Urinary bladder (tissue), 4 donors: ENCODE data around the gene GAK. TPM values are rescaled to one million over a fixed set of nuclear protein-coding genes. Genes with fewer than 3 reads are reported as not detected.

Source experiments
- DNase-seq: peaks from one replicate; pipeline ENCODE4 v3.0.0-alpha.2; 2015; ENCODE audit errors: extremely low spot score
- H3K27ac ChIP-seq: one replicate; pipeline ENCODE4 v1.5.1; 2013; ENCODE audit warnings: low read depth, mild to moderate bottlenecking, moderate library complexity
- H3K36me3 ChIP-seq: one replicate; pipeline ENCODE4 v1.6.1; 2013; ENCODE audit warnings: mild to moderate bottlenecking, moderate library complexity; ENCODE audit not compliant: insufficient read depth
- H3K4me1 ChIP-seq: one replicate; pipeline ENCODE4 v1.6.1; 2013; ENCODE audit warnings: mild to moderate bottlenecking, moderate library complexity; ENCODE audit not compliant: insufficient read depth
- H3K4me3 ChIP-seq: one replicate; pipeline ENCODE4 v1.5.1; 2013; ENCODE audit warnings: low read depth, low read length
- WGBS: extraction: QIAGEN DNeasy Blood & Tissue Kit; methylation state at CpG from one replicate; pipeline ENCODE4 v1.1.7; 2013; 5-methylcytosine and 5-hydroxymethylcytosine counted together
- polyA plus RNA-seq: library from polyadenylated mRNA; stranded (reverse); fragments of 200-250 nt; gene quantifications from one replicate; pipeline ENCODE4 v1.2.3, GENCODE V29; 2013
- total RNA-seq: library from RNA; depleted of rRNA; stranded (reverse); fragments of >200 nt; gene quantifications from one replicate; pipeline ENCODE4 v1.2.3, GENCODE V29; 2014
- donor health status: healthy with polysubstance abuse.
- donor health status: healthy.

The GAK gene
- total and polyA plus RNA-seq, 2 donors, result 44.8 to 76.2 TPM

DNA sequence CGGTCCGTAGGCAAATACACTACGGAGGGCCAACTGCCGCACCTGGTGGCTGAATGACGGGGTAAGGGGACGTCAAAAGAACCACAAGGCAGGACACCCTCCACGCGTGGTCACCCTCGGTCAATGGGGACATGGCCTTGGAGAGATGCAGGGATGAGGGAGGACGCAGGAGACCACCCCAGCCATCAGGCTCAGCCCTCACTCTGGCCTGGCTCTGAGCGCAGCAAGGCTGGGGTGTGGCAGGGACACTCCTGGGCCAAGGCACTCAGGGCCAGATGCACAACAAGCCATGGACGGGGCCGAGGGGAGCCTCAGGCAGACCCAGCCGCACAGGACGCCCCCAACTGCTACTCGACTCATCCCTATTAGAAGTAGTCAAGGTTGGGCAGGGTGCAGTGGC lies 36.5 kb downstream of the GAK start:
- WGBS, result 94% methylated on average over 16 of the region's 16 CpGs
- DNase-seq, result no peak
- peaks cover 1% of the 10 kb centered on the region for H3K36me3 ChIP-seq
- H3K4me1 ChIP-seq, result no peaks in the 10 kb centered on the region
- no peak overlapping the region for H3K4me3 ChIP-seq
- H3K27ac ChIP-seq, result no peak overlapping the region

DNA sequence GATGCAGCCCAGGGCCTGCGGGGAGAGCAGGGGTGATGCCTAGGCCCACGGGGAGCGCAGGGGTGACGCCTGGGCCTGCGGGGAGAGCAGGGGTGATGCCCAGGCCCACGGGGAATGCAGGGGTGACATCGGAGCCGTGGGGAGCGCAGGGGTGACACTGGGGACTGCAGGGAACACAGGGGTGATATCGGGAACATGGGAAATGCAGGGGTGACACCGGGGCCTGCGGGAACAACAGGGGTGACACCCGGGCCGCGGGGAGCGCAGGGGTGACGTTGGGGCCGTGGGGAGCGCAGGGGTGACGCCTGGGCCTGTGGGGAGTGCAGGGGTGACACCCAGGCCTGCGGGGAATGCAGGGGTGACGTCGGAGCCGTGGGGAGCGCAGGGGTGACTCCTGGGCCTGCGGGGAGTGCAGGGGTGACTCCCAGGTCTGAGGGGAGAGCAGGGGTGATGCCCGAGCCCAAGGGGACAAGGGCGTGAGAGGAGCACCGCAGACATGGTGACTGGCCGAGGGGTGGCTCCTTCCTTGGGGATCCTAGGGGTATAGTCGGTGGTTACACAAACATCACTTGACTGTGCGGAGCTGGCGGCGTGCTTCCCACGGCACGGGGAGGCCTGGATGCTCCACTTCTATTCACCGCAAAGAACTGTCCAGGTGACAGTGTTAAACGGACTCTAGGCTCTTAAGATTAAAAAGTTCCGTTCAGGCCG lies 38.0 kb downstream of the GAK start:
- no peak for DNase-seq
- H3K4me1 ChIP-seq, result no peaks in the 10 kb centered on the region
- WGBS, result 95% methylated on average over 40 of the region's 40 CpGs
- H3K27ac ChIP-seq, result no peak overlapping the region
- no peak overlapping the region for H3K4me3 ChIP-seq
- H3K36me3 ChIP-seq, result peaks cover 1% of the 10 kb centered on the region

DNA sequence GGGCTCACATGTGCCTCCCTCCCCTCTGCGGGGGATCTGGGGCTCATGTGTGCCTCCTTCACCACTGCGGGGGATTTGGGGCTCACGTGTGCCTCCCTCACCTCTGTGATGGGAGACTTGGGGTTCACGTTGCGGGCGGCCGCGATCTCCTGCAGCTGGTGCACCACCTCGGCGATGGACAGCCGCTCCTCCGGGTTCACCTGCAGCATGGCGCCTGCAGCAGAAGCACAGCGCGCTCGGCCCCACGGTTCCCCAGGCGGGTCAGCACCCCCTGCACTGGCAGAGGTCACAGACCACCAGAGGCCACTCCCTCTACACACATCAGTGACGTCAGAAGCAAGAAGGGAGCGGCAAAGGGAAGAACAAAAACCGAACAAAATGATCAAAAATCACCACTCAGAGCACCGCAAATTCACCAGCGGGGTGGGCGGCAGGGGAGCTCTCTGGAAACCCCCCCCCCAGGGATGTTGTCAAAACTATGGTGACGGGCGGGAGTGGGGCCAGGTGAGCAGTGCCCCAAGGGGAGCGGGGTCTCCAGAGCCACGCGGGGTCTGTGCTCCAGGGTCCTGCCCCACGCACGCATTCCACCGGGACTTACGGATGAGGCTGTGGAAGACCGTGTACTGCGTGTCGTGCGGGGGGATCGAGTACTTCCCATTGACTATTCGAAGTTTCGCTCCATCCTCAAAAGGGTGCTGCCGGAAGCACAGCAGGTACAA lies 38.7 kb downstream of the GAK start:
- peaks cover 1% of the 10 kb centered on the region for H3K36me3 ChIP-seq
- no peaks in the 10 kb centered on the region for H3K4me1 ChIP-seq
- H3K27ac ChIP-seq, result no peak overlapping the region
- 95% methylated on average over 41 of the region's 41 CpGs for WGBS
- no peak overlapping the region for H3K4me3 ChIP-seq
- no peak for DNase-seq

DNA sequence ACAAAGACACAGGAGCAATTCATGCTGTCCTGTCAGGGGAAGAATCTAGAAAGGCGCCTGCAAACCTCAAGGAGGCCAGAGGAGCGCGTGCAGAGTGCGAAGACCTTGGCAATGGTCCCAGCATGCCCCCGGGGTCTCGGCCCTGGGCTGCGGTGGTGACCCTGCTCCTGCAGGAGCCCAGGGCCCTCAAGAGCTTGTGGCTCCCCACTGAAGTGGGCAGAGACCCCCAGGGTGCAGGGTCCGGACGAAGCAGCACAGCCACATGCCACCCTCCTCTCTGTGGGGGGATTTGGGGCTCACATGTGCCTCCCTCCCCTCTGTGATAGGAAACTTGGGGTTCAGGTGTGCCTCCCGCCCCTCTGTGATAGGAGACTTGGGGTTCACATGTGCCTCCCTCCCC lies 39.3 kb downstream of the GAK start:
- DNase-seq, result no peak
- Histone ChIP-seq H3K27ac (no peak overlapping the region), H3K4me1 (no peaks in the 10 kb centered on the region), H3K36me3 (peaks cover 3% of the 10 kb centered on the region), H3K4me3 (no peak overlapping the region)
- 93% methylated on average over 10 of the region's 10 CpGs for WGBS

DNA sequence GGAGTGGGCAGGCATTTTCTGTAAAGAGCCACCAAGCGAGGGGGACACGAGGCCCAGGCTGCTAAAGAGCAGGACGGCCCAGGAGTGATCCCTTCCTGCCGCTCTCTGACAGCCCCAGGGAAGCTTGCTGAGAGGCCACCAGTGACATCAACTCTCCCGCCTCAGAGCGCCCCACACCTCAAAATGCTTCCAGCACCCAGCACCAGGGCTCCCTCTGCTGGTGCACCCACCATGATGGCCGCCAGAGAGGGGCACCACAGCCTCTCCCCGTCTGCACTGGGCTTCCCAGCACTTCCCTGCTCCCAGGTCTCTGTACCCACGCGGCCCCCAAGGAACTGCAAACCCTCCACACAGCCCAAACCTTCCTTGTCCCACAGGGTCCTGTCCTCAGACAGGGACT lies 40.4 kb downstream of the GAK start:
- H3K4me3 ChIP-seq, result no peak overlapping the region
- no peaks in the 10 kb centered on the region for H3K4me1 ChIP-seq
- WGBS, result 85% methylated on average over 10 of the region's 10 CpGs
- no peak for DNase-seq
- no peak overlapping the region for H3K27ac ChIP-seq
- H3K36me3 ChIP-seq, result peaks cover 2% of the 10 kb centered on the region

DNA sequence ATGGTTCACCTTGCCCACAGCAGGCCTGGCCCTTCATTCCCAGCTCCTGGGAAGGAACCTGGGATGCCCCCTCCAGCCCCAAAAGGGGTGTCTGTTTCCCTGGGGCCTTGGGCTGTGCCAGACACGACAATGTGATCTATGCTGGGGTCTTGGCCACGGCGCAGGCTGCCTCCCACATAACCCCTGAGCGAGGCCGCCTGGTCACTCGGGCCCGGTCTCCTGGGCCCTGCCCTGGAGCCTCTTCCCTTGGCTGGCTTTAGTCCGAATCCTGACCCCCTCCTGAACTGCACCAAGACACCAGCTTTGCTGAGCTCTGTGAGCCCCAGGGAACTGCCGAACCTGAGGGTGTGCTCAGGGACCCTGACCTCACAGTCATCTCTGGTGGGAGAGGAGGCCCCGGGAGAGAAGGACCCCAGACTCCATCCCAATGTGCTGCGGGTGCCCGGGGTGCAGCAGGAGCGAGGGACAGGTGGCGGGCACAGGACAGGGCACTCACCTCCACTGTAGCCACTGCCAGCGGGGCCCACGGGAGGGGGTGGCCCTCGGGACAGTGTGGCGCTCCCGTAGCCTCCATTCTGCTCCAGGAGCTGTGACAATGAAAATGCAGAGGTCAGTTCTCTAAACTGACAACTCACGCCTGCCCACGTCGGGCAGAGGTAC lies 42.0 kb downstream of the GAK start:
- WGBS, result 94% methylated on average over 22 of the region's 22 CpGs
- peaks cover 2% of the 10 kb centered on the region for H3K36me3 ChIP-seq

DNA sequence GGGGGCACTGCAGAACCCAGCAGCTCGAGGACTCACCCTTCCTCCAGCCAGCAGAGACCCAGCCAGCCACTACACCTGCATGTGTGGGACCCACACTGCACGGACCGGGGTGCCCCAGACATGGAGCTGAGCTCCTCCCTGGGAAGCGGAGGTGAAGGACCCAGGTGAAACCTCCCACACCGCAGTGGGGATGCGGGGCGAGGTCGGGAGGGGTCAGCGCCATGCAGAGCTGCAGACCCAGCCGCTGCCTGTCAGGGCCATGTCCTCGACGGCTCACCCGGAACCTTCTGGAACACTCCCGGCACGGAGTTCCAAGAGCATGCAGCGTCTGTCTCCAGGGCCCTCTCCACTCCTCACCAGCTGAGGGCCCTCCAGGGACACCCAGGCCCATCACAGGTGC lies 42.6 kb downstream of the GAK start:
- no peaks in the 10 kb centered on the region for H3K4me1 ChIP-seq
- H3K4me3 ChIP-seq, result no peak overlapping the region
- 92% methylated on average over 16 of the region's 16 CpGs for WGBS
- no peak for DNase-seq
- no peak overlapping the region for H3K27ac ChIP-seq
- H3K36me3 ChIP-seq, result peaks cover 2% of the 10 kb centered on the region

More for the DNA sequence above, 42.0 kb downstream of the GAK start:
- Histone ChIP-seq H3K27ac (no peak overlapping the region), H3K4me3 (no peak overlapping the region), H3K4me1 (no peaks in the 10 kb centered on the region)
- DNase-seq, result no peak

DNA sequence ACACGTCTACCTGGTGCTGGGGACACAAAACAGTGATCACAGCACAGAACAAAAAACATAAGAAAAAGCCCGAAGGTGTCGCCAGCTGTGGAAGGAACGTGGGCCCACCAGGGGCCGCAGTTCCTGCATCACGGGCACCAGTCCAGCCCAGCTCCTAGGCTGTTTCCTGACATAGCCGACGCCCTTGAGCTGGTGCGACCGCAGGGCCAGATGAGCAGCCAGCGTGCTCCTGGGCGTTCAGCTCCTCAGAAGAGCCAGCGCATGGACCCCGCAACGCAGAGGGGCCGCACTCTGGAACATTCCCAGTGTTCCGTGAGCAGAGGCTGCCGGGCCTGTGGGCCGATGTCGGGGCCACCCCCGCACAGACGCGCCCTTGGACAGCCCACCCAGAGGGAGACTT lies 44.1 kb downstream of the GAK start:
- Histone ChIP-seq H3K36me3 (peaks cover 2% of the 10 kb centered on the region), H3K4me1 (no peaks in the 10 kb centered on the region), H3K4me3 (no peak overlapping the region), H3K27ac (no peak overlapping the region)
- WGBS, result 94% methylated on average over 23 of the region's 23 CpGs
- no peak for DNase-seq

DNA sequence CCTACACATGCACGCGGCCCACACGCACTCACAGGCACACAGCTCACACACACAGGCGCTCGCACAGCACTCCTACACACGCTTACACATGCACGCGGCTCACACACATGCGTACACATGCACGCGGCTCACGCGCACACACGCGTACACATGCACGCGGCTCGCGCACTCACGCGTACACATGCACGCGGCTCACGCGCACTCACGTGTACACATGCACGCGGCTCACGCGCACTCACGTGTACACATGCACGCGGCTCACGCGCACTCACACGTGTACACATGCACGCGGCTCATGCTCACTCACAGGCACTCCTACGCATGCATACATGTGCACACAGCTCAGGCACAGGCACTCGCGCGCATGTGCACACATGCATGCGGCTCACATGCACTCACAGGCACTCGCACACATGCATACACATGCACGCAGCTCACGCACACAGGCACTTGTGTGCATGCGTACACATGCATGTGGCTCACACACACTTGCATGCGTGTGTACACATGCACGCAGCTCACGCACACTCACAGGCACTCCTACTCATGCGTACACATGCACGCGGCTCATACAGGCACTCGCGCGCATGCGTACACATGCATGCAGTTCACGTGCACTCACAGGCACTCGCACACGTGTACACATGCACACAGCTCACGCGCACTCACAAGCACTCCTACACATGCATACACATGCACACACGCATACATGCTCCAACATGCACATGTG lies 44.9 kb downstream of the GAK start:
- DNase-seq, result no peak
- Histone ChIP-seq H3K4me1 (no peaks in the 10 kb centered on the region), H3K4me3 (no peak overlapping the region), H3K27ac (no peak overlapping the region), H3K36me3 (peaks cover 2% of the 10 kb centered on the region)
- 97% methylated on average over 63 of the region's 63 CpGs for WGBS

DNA sequence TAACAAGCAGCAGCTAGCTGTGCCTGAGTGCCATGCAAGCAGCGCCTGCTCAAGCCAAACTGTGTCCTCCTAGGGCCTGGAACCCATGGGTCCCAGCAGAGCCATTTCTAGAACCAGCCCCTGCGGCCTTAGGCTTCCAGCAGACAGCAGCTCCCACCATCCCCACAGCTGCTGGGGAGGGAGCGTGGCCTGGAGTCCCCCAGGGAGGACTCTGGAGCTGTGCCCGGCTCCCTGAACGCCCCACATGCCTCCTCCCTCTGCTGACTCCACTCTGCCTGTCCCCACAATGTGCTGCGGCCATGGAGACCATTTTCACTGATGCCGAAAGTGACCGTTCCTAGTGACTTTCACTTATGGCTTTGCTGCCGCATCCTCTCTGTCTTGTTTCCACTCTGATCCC lies 45.9 kb downstream of the GAK start:
- H3K27ac ChIP-seq, result no peak overlapping the region
- H3K4me1 ChIP-seq, result no peaks in the 10 kb centered on the region
- no peak for DNase-seq
- H3K36me3 ChIP-seq, result peaks cover 2% of the 10 kb centered on the region
- no peak overlapping the region for H3K4me3 ChIP-seq
- 79% methylated on average over 9 of the region's 9 CpGs for WGBS

DNA sequence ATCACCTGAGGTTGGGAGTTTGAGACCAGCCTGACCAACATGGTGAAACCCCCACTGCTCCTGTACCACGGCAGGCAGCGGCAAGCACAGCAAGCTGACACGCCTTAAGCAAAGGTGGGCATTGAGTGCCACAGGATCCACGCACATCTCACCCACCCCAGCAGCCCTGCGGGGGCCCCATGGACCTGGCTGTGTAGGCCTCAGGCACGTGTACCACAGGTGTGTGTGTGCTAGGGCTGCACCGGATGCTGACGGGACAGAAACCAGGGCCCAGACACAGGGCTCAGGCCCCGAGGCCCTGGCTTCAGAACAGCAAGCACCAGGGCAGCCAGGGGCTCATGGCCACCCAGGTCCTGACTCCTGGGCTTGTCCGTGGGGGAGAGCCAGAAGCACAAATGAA lies 46.8 kb downstream of the GAK start:
- Histone ChIP-seq H3K4me3 (no peak overlapping the region), H3K27ac (no peak overlapping the region), H3K36me3 (peaks cover 3% of the 10 kb centered on the region), H3K4me1 (no peaks in the 10 kb centered on the region)
- 92% methylated on average over 10 of the region's 10 CpGs for whole genome bisulfite sequencing
- no peak for DNase-seq

DNA sequence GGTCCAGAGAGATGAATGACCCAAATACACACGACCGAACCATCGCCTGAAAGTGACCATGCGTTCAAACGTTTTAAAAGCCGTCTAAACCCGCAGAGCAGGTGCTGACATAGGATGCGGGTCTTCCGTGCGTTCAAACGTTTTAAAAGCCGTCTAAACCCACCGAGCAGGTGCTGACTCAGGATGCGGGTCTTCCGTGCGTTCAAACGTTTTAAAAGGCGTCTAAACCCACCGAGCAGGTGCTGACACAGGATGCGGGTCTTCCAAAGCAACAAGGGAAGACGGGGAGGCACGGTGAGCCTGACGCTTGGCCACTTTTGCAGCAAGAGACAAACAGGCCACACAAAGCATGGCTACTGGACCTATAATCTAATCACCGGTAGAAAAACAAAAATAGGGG lies 47.2 kb downstream of the GAK start:
- peaks cover 3% of the 10 kb centered on the region for H3K36me3 ChIP-seq
- no peak overlapping the region for H3K4me3 ChIP-seq
- WGBS, result 89% methylated on average over 24 of the region's 24 CpGs
- H3K27ac ChIP-seq, result no peak overlapping the region
- DNase-seq, result no peak
- no peaks in the 10 kb centered on the region for H3K4me1 ChIP-seq

DNA sequence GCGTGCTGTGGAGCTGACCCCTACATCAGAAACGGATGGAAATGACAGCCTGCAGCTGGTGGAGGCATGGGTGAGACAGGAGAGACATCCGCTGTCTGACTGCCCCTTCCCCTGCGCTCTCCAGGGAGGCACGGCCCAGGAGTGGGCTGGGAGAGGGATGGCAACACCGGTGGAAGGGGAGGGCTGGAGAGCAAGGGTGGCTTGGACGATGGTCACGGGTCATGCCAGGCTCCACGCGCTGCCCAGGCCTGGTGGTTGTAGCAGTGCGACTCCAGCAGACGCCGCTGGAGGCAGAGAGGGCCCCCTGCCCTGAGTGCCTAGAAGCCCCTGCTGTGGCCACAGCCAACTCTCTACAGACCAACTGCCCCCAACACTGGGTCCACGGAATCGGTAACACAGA lies 47.9 kb downstream of the GAK start:
- no peak for DNase-seq
- Histone ChIP-seq H3K36me3 (peaks cover 3% of the 10 kb centered on the region), H3K4me3 (no peak overlapping the region), H3K27ac (no peak overlapping the region), H3K4me1 (no peaks in the 10 kb centered on the region)
- 92% methylated on average over 15 of the region's 15 CpGs for WGBS
